A673 (cell line): ENCODE data around the gene PPP2R3B.

ENCODE experiments used
- CTCF ChIP-seq: fragments of 300-800, 200-600 bp; sonication (generic); conservative IDR thresholded peaks from 2 replicates; pipeline ENCODE4 v1.5.1; 2017; ENCODE audit warnings: low read depth, mild to moderate bottlenecking, antibody characterized with exemption, low read length, moderate library complexity, mixed read lengths
- EZH2 ChIP-seq: fragments of 200-600 bp; sonication (generic); IDR thresholded peaks from 2 replicates; pipeline ENCODE4 v1.6.1; 2017; ENCODE audit warnings: borderline replicate concordance, low read depth, mild to moderate bottlenecking, mixed read lengths, antibody characterized with exemption, low read length; ENCODE audit not compliant: poor library complexity, severe bottlenecking

DNA sequence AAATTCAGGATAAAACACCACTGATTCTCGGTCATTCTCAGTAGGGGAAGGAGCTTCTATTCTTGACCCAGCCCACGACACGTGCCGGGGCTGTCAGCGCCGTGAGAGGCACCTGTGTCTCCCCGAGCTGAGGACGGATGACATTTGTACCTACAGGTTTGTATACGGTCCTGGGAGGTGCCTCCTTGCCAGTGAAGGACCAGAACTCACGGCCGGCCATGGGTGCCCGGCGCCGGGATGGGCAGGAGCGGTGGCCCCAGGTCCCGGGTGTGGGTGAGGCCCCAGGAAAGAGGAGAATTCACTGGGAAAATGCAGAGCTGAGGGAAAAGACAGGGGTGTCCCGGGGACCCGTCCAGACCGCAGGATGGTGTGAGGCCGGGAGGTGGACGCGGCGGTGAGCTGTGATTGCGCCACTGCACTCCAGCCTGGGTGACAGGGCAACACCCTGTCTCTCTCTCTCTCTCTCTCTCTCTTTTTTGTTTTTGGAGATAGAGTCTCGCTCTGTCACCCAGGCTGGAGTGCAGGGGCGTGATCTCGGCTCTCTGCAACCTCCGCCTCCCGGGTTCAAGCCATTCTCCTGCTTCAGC, 48.9 kb upstream of the PPP2R3B start:
- no peak for TF ChIP-seq EZH2
- TF ChIP-seq CTCF: no peak
